Vagina (tissue), 2 donors: ENCODE measurements around the gene KCTD16. TPM values are rescaled to one million over a fixed set of nuclear protein-coding genes. Genes with fewer than 3 reads are reported as not detected.

Experiments used
- DNase-seq, 2 donors: peaks; one replicate each; pipeline ENCODE4 v3.0.0-alpha.2; 2017; ENCODE audit errors: extremely low spot score in 2 of 2
- H3K27ac ChIP-seq: fragments of 200-600 bp; sonication (generic); one replicate; pipeline ENCODE4 v1.5.1; 2019
- H3K27me3 ChIP-seq: fragments of 200-600 bp; sonication (generic); one replicate; pipeline ENCODE4 v1.5.1; 2019
- H3K36me3 ChIP-seq, 2 donors: fragments of 200-600 bp; sonication (generic); one replicate each; pipeline ENCODE4 v1.5.1; 2017 to 2019
- H3K4me1 ChIP-seq: fragments of 200-600 bp; sonication (generic); one replicate; pipeline ENCODE4 v1.5.1; 2019
- H3K4me3 ChIP-seq, 2 donors: fragments of 200-600 bp; sonication (generic); 1 replicate in 1 of 2; 2 replicates in 1 of 2; pipeline ENCODE4 v1.5.1; 2016 to 2019
- H3K9me3 ChIP-seq: fragments of 200-600 bp; sonication (generic); one replicate; pipeline ENCODE4 v1.5.1; 2019
- POLR2A ChIP-seq, 2 donors: fragments of 450-650 bp; IDR thresholded peaks; one replicate each; pipeline ENCODE4 v1.6.1; 2017; ENCODE audit warnings: antibody characterized with exemption in 2 of 2, mild to moderate bottlenecking in 2 of 2, moderate library complexity in 2 of 2
- POLR2AphosphoS5 ChIP-seq, 2 donors: sonication (generic); formaldehyde crosslinking; IDR thresholded peaks; one replicate each; pipeline ENCODE4 v1.9.0; 2017; ENCODE audit warnings: antibody characterized with exemption in 2 of 2, mild to moderate bottlenecking in 2 of 2, low read depth in 1 of 2; ENCODE audit not compliant: insufficient read depth in 1 of 2
- intact Hi-C: fragments of 100-400 bp; cut with DNase I; formaldehyde crosslinking; loops from one replicate; pipeline ENCODE4 v1.15.1; 2023
- total RNA-seq: library from RNA; depleted of rRNA; stranded (reverse); fragments of >200 nt; gene quantifications from one replicate; pipeline ENCODE4 v1.2.3, GENCODE V29; 2016
- TF ChIP-seq, protein P1 (sequence below), 3 experiments: fragments of 450-650 bp in 2 of 3; fragments of 200-600 bp in 1 of 3; sonication (generic) in 1 of 3; IDR thresholded peaks; one replicate each; pipeline ENCODE4 v1.5.1; 2017 to 2019; ENCODE audit warnings: antibody characterized with exemption in 3 of 3, mild to moderate bottlenecking in 2 of 3, moderate library complexity in 2 of 3

The KCTD16 gene
- total RNA-seq, 1 donor from 2014 or later, result 0.25 TPM

DNA sequence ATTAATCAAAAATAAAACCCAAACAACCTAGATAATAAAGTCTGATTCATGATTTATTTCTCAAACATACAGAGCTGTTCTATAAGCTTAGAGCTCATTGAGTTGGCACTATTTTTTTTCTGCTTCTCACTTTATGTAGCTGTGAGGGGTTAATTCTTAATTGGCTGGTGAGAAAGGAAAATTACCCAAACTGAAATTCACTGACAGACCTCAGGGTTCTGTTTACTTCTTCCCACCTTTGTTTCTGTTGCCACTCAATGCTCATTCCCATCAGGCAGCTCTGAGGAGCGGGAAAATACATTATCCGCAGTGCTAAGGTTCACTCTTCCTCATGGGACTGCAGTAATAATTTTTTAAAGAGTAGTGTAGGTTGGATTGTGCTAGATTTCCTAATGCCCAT is 139.9 kb downstream of the KCTD16 start:
- DNase-seq, result no peak
- Histone ChIP-seq H3K4me3 (no peak overlapping the region), H3K36me3 (no peaks in the 10 kb centered on the region), H3K9me3 (no peaks in the 10 kb centered on the region), H3K4me1 (no peaks in the 10 kb centered on the region), H3K27me3 (no peaks in the 10 kb centered on the region), H3K27ac (no peak overlapping the region)
- intact Hi-C loops, result no loop called here
- TF ChIP-seq, protein P1, sequence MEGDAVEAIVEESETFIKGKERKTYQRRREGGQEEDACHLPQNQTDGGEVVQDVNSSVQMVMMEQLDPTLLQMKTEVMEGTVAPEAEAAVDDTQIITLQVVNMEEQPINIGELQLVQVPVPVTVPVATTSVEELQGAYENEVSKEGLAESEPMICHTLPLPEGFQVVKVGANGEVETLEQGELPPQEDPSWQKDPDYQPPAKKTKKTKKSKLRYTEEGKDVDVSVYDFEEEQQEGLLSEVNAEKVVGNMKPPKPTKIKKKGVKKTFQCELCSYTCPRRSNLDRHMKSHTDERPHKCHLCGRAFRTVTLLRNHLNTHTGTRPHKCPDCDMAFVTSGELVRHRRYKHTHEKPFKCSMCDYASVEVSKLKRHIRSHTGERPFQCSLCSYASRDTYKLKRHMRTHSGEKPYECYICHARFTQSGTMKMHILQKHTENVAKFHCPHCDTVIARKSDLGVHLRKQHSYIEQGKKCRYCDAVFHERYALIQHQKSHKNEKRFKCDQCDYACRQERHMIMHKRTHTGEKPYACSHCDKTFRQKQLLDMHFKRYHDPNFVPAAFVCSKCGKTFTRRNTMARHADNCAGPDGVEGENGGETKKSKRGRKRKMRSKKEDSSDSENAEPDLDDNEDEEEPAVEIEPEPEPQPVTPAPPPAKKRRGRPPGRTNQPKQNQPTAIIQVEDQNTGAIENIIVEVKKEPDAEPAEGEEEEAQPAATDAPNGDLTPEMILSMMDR (IDR thresholded peaks at IDR 0.05), result no peak
- TF ChIP-seq POLR2AphosphoS5 (IDR thresholded peaks at IDR 0.05; ENCODE audit: insufficient read depth in 1 of 2, low read depth in 1 of 2), result no peak
- TF ChIP-seq POLR2A (IDR thresholded peaks at IDR 0.05), result no peak

DNA sequence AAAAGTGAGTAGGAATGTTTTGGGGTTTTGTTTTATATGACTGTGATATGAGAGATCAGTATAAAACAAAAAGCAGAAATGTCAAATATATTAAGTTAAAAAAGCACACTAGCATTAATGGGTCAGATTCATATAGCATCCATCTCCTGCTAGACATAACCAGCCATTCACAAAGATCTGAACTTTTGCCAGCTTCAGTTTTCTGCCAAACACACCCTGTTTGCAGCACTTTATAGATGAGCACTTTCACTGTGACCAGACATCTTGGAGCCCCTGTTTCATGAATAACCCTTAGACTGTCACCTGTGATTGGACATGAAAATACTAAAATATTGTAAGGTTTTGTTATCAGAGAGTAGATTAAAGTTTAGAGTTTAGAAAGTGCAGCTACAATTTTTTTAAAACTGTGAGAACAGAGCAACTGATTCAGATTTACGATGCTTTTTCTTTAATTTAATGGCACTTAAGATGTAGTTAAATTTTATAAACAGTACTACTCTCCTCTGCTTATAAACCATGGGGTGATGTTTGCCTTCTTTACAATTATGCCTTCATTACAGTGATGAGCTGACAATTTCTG is 142.6 kb downstream of the KCTD16 start:
- Histone ChIP-seq H3K4me1 (no peaks in the 10 kb centered on the region), H3K27me3 (no peaks in the 10 kb centered on the region), H3K4me3 (no peak overlapping the region), H3K36me3 (no peaks in the 10 kb centered on the region), H3K9me3 (no peaks in the 10 kb centered on the region), H3K27ac (no peak overlapping the region)
- TF ChIP-seq POLR2A (IDR thresholded peaks at IDR 0.05) (no peak), POLR2AphosphoS5 (IDR thresholded peaks at IDR 0.05; ENCODE audit: insufficient read depth in 1 of 2, low read depth in 1 of 2) (no peak)
- TF ChIP-seq, protein P1 (IDR thresholded peaks at IDR 0.05), result no peak
- intact Hi-C loops, result no loop called here
- DNase-seq, result no peak

DNA sequence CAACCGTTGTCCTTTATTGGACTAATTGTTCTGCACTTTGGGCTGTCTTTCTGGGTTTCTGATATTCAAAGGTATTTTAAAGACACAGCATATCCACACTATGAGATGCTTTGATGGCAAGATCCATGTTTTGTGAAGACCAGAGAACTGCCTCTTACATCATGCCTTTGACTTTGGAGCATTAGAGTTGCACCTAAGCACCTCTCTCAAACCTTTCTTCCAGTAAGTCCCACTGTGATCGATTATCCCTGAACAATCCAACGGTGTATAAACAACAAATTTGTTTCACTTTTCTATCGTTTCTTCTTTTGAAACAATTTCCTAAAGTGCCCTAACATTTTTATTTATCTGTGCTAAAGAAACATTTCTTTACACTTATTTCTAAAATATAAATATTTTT is 144.4 kb downstream of the KCTD16 start:
- intact Hi-C loops, result no loop called here

DNA sequence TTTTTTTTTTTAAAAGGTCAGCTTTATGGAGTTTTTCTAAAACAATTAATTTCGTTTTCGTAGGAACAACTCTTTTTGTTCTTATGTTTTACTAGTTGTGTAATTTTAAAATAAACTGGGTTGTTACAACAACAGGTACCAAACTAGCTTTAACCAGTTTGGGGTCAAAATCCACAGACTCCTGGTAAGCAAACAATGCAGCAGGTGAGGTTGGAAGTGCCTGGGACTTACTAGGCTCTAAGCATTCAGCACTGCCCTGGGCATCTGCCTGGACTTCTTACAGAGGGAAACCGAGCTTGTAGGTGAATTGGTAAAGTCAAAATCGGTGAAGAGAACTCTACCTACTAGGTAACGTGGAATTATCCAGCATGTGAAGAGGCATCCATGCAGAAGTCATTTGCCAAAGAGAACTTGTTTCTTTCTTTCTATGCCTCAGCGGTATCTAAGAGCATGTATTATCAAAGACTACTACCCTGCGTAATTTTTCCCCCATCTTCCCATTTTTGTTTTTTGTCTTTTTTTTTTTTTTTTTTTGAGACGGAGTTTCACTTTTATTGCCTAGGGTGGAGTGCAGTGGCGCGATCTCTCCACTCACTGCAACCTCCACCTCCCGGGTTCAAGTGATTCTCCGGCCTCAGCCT is 145.4 kb downstream of the KCTD16 start:
- intact Hi-C loops, result no loop called here
- Histone ChIP-seq H3K36me3 (no peaks in the 10 kb centered on the region), H3K27ac (no peak overlapping the region), H3K4me3 (no peak overlapping the region), H3K9me3 (no peaks in the 10 kb centered on the region), H3K27me3 (no peaks in the 10 kb centered on the region), H3K4me1 (no peaks in the 10 kb centered on the region)
- DNase-seq, result no peak
- TF ChIP-seq POLR2AphosphoS5 (IDR thresholded peaks at IDR 0.05; ENCODE audit: insufficient read depth in 1 of 2, low read depth in 1 of 2), result no peak
- TF ChIP-seq POLR2A (IDR thresholded peaks at IDR 0.05), result no peak
- TF ChIP-seq, protein P1 (IDR thresholded peaks at IDR 0.05), result no peak

More for the DNA sequence above, 144.4 kb downstream of the KCTD16 start:
- DNase-seq, result no peak
- TF ChIP-seq, protein P1 (IDR thresholded peaks at IDR 0.05), result no peak
- TF ChIP-seq POLR2AphosphoS5 (IDR thresholded peaks at IDR 0.05; ENCODE audit: insufficient read depth in 1 of 2, low read depth in 1 of 2), result no peak
- no peak for TF ChIP-seq POLR2A (IDR thresholded peaks at IDR 0.05)
- H3K27ac ChIP-seq, result no peak overlapping the region
- H3K9me3 ChIP-seq, result no peaks in the 10 kb centered on the region
- H3K36me3 ChIP-seq, result no peaks in the 10 kb centered on the region
- H3K4me1 ChIP-seq, result no peaks in the 10 kb centered on the region
- no peak overlapping the region for H3K4me3 ChIP-seq
- H3K27me3 ChIP-seq, result no peaks in the 10 kb centered on the region

DNA sequence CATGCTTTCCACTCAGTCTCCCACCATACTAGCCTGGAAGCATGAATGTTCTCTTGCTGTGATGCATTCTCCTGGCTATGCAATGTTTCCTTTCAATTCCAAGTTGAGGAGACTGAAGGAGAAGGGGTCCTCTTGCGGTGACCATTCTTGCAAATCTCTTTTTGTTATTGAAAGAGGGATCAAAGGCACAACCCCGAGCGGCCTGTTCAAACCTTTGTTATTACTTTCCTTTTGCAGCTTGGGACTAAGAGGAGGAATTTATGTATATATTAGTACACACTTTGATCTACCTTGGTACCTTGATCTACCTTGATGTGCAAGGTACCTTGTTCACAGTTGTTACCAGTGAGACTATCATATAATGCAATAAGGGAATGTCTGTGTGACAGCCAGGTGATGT is 147.3 kb downstream of the KCTD16 start:
- TF ChIP-seq POLR2AphosphoS5 (IDR thresholded peaks at IDR 0.05; ENCODE audit: insufficient read depth in 1 of 2, low read depth in 1 of 2) (no peak), POLR2A (IDR thresholded peaks at IDR 0.05) (no peak)
- TF ChIP-seq, protein P1 (IDR thresholded peaks at IDR 0.05), result no peak
- DNase-seq, result no peak
- H3K27ac ChIP-seq, result no peak overlapping the region
- intact Hi-C loops, result no loop called here
- H3K9me3 ChIP-seq, result no peaks in the 10 kb centered on the region
- H3K4me3 ChIP-seq, result no peak overlapping the region
- H3K36me3 ChIP-seq, result no peaks in the 10 kb centered on the region
- H3K27me3 ChIP-seq, result no peaks in the 10 kb centered on the region
- H3K4me1 ChIP-seq, result no peaks in the 10 kb centered on the region
